ENCODE measurements around the gene HOXB3.

HOXB3 gene

GRCh38 chr17:48608494-48608834 lies 18.4 kb upstream of the HOXB3 start:
- CTCF ChIA-PET = interaction anchor here (0.8 to 1.6 kb wide), 4 partner anchors 17 to 582 kb away, joined by 3 to 4 read pairs (median 3); no protein-coding TSS in a partner anchor

DNA sequence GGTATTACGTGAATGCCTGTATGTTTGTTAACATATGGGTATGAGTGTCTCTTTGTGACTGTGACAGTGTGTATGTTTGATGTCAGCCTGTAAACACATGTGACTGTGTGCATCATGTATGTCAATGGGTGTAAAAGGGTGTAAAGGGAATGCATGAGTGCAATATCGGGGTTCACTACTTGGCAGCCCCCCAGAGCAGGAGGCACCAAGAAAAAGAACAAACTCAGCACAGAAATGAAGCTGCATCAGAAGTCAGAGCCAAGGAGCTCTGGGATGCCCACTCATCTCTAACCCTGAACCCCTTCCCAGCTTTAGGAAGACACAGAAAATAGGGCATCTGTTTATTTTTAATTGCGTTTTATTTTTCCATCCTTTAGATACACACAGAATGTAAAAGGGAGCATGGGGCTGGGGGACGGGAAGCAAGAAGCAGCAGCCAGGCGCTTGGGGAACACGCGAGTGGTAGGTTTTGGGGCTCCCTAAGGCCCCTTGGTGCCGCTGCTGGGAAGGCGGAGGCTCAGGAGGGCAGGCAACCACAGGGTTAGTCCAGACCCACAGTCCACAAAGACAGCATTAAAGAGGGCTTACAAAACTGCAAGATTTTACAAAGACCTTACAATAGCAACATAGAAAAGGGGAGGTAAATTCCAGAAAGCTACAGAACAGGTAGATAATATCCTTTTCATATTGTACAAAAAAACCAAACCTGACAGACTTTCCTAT lies 17.0 kb upstream of the HOXB3 start:
- DNase-seq (ENCODE audit: extremely low spot score) = no peak
- TF ChIP-seq, protein P1, sequence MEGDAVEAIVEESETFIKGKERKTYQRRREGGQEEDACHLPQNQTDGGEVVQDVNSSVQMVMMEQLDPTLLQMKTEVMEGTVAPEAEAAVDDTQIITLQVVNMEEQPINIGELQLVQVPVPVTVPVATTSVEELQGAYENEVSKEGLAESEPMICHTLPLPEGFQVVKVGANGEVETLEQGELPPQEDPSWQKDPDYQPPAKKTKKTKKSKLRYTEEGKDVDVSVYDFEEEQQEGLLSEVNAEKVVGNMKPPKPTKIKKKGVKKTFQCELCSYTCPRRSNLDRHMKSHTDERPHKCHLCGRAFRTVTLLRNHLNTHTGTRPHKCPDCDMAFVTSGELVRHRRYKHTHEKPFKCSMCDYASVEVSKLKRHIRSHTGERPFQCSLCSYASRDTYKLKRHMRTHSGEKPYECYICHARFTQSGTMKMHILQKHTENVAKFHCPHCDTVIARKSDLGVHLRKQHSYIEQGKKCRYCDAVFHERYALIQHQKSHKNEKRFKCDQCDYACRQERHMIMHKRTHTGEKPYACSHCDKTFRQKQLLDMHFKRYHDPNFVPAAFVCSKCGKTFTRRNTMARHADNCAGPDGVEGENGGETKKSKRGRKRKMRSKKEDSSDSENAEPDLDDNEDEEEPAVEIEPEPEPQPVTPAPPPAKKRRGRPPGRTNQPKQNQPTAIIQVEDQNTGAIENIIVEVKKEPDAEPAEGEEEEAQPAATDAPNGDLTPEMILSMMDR (IDR thresholded peaks at IDR 0.05; ENCODE audit: control extremely low read depth, extremely low read depth, low read depth, missing control alignments) = no peak
- POLR2A ChIA-PET = no interaction called here
- CTCF ChIA-PET = interaction anchor here (1.2 to 1.6 kb wide), 3 partner anchors 18 to 272 kb away, joined by 4 read pairs; no protein-coding TSS in a partner anchor

More at GRCh38 chr17:48608494-48608834, 18.4 kb upstream of the HOXB3 start:
- POLR2A ChIA-PET = no interaction called here
- DNase-seq (ENCODE audit: extremely low spot score) = no peak
- TF ChIP-seq, protein P1 (IDR thresholded peaks at IDR 0.05; ENCODE audit: control extremely low read depth, extremely low read depth, low read depth, missing control alignments) = no peak

DNA sequence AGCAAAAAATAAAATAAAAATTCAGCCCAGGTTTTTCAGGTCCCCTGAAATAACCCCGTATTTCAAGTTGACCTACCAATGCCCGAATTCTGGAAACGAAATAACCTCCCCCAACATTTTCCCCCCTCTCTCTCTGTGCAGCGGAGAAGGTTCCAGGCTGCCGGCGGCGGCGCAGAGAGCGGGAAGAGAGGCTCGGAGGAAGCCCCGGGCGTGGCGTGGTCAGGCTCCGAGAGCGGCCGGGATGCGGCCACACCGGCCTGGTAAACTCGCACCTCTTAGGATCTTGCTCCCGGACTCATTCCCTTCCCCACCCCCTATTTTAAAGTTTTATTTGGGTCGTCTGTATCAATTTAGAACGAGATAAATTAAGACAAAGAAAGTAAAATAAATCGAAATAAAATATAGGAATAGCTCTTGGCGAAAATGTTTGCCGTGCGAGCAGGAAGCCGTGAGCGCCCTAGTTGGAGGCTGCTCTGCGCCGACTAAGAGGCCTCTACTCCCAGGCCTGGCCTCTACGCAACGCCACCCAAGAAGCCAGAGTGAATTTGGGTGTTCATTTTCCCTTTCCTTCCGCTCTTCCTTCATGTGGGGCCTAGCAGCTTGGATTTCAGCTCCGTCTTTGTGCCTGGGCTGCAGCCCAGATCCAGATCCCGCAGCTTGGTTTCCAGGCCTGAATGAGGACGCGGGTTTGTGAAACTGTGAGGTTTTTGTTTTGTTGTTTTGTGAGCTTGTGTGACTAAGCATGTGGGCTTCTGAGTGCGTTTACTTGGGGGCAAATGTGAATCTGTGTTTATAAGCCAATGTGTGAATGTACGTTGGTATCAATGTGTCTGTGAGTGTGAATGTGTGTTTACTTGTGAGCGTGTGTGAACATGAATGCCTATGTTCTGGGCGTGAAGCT lies 16.2 kb upstream of the HOXB3 start:
- DNase-seq (ENCODE audit: extremely low spot score) = no peak
- CTCF ChIA-PET = interaction anchor here (1.2 kb wide), 2 partner anchors 254 to 273 kb away, joined by 4 read pairs; no protein-coding TSS in a partner anchor
- POLR2A ChIA-PET = no interaction called here
- TF ChIP-seq, protein P1 (IDR thresholded peaks at IDR 0.05; ENCODE audit: control extremely low read depth, extremely low read depth, low read depth, missing control alignments) = no peak

- TF ChIP-seq, protein P1 (IDR thresholded peaks at IDR 0.05; ENCODE audit: control extremely low read depth, extremely low read depth, low read depth, missing control alignments) = no peak
- ChIA-PET CTCF (no interaction called here), POLR2A (no interaction called here)
- no peak for DNase-seq (ENCODE audit: extremely low spot score)
Observed at GRCh38 chr17:48605409-48605919, 15.4 kb upstream of the HOXB3 start.

GRCh38 chr17:48604770-48605329 lies 14.8 kb upstream of the HOXB3 start, which contains the start of gene HOXB6:
TSS of gene HOXB6 (minus strand) at chr17:48604986. CDS start at chr17:48598150, 6,836 bp downstream.
- CTCF ChIA-PET = no interaction called here
- POLR2A ChIA-PET = no interaction called here
- DNase-seq (ENCODE audit: extremely low spot score) = no peak
- TF ChIP-seq, protein P1 (IDR thresholded peaks at IDR 0.05; ENCODE audit: control extremely low read depth, extremely low read depth, low read depth, missing control alignments) = no peak
